Esophagus (tissue), 2 donors: ENCODE measurements around the gene LRRC41. TPM values are rescaled to one million over a fixed set of nuclear protein-coding genes. Genes with fewer than 3 reads are reported as not detected.

Experiments used
- H3K27ac ChIP-seq, 2 donors: one replicate each; pipeline ENCODE4 v1.5.1; 2013; ENCODE audit warnings: low read depth in 2 of 2, mild to moderate bottlenecking in 2 of 2, inconsistent platforms in 1 of 2, low read length in 1 of 2, moderate library complexity in 1 of 2
- H3K27me3 ChIP-seq, 2 donors: one replicate each; pipeline ENCODE4 v1.6.1; 2013; ENCODE audit warnings: low read length in 2 of 2, control low read depth in 1 of 2, mild to moderate bottlenecking in 1 of 2; ENCODE audit not compliant: insufficient read depth in 2 of 2, control insufficient read depth in 1 of 2
- H3K36me3 ChIP-seq, 2 donors: one replicate each; pipeline ENCODE4 v1.6.1; 2013; ENCODE audit warnings: low read length in 1 of 2; ENCODE audit not compliant: control insufficient read depth in 2 of 2, insufficient read depth in 2 of 2
- H3K4me1 ChIP-seq, 2 donors: one replicate each; pipeline ENCODE4 v1.6.1; 2013; ENCODE audit warnings: low read length in 1 of 2; ENCODE audit not compliant: control insufficient read depth in 2 of 2, insufficient read depth in 2 of 2
- H3K4me3 ChIP-seq, 2 donors: one replicate each; pipeline ENCODE4 v1.5.1; 2013; ENCODE audit warnings: low read length in 2 of 2, mild to moderate bottlenecking in 2 of 2, low read depth in 1 of 2, moderate library complexity in 1 of 2
- H3K9me3 ChIP-seq, 2 donors: one replicate each; pipeline ENCODE4 v1.6.1; 2013; ENCODE audit warnings: mild to moderate bottlenecking in 2 of 2, low read depth in 1 of 2, low read length in 1 of 2, moderate library complexity in 1 of 2; ENCODE audit not compliant: control insufficient read depth in 2 of 2, insufficient read depth in 1 of 2
- WGBS, 2 donors: extraction: QIAGEN DNeasy Blood & Tissue Kit; methylation state at CpG; one replicate each; pipeline ENCODE4 v1.1.7; 2013; 5-methylcytosine and 5-hydroxymethylcytosine counted together
- polyA plus RNA-seq, 2 donors: library from polyadenylated mRNA; stranded (reverse); fragments of 200-250 nt; gene quantifications; one replicate each; pipeline ENCODE4 v1.2.3, GENCODE V29; 2013
- donor health status: healthy with polysubstance abuse.
- donor health status: Bipolar disorder and iron deficiency.

LRRC41 gene
- 10 to 100 TPM; 17.4 to 32.1 TPM for polyA plus RNA-seq

DNA sequence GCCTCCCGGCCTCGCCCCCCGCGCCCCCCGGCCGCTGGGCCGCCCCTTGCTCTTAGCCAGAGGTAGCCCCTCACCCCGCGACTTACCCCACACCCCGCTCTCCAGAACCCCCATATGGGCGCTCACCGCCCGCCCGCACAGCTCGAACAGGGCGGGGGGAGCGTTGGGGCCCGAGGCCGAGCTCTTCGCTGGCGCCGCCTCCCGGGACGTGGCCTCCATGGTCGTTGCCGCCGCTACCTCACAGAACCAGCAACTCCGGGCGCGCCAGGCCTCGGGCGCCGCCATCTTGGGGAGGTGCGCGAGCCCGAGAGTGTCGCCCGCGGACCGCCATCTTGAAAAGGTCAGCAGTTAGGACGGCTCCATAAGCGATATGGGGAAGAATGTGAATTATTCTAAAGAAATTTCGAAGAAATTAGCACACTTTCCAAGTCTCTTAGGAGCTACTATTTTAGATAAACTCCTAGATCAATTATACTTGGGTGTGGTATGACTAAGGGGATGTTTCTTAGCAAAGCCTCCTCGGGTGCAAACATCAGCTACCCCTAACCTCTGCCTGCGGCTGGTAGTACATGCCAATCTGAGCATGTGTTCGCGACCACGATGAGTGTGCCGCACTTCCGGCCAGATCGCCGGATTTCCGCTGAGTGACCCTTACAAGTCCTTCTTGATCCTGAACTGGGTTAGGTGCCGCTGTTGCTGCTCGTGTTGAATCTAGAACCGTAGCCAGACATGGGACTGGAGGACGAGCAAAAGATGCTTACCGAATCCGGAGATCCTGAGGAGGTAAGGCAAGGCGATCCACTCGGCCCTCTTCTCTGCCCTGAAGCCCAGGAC, at the start of gene LRRC41, which contains the start of gene UQCRH:
Gene LRRC41, minus strand, starts transcription at position 579 of the 834 bp plus-strand sequence. Its CDS starts 294 bp downstream, at position 285.
Gene UQCRH, plus strand, starts transcription at position 661 of the 834 bp plus-strand sequence. Its CDS starts 69 bp downstream, at position 730.
- WGBS, 2 donors = 0 to 1% methylated on average over 61 of the region's 61 CpGs
- H3K4me3 ChIP-seq = peak within 1 kb of the TSS; percentile 68 to 82
- peaks cover 3 to 7% of the 10 kb centered on the region in 2 donors for H3K4me1 ChIP-seq
- H3K36me3 ChIP-seq = no peaks in the 10 kb centered on the region
- H3K27me3 ChIP-seq = no peaks in the 10 kb centered on the region
- peak within 1 kb of the TSS; percentile 90 to 97 for H3K27ac ChIP-seq
- no peaks in the 10 kb centered on the region for H3K9me3 ChIP-seq

GRCh38 chr1:46352363-46352762, 48.9 kb upstream of the LRRC41 start:
- WGBS, 2 donors = 88 to 91% methylated on average over 2 of the region's 2 CpGs
- Histone ChIP-seq H3K9me3 (no peaks in the 10 kb centered on the region), H3K4me1 (no peaks in the 10 kb centered on the region), H3K27me3 (no peaks in the 10 kb centered on the region), H3K27ac (no peak overlapping the region), H3K4me3 (no peak overlapping the region), H3K36me3 (peaks cover 7 to 19% of the 10 kb centered on the region in 2 donors)

DNA sequence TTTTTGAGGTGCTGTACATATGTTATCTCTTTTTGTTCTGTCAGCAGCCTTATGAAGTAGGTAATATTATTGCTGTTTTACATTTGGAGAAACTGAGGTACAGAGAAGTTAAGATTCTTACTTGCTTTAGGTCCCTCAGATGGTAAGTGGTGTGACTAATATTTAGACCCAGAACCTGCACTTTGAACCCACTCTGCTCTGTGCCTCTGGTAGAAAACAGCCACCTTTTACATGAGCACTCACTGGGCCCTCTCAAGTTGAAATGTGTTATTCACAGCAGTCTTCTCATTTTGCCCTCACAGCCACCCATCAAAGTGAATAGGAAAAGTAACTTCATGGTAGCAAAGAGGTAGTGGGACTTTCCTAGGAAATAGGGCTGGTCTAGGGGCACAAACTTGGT, 41.9 kb upstream of the LRRC41 start:
- no peak overlapping the region for H3K27ac ChIP-seq
- H3K9me3 ChIP-seq = no peaks in the 10 kb centered on the region
- peaks cover 8 to 19% of the 10 kb centered on the region in 2 donors for H3K36me3 ChIP-seq

GRCh38 chr1:46344481-46344880, 41.1 kb upstream of the LRRC41 start:
- 87 to 92% methylated on average over 3 of the region's 3 CpGs for WGBS, 2 donors
- H3K4me1 ChIP-seq = peaks cover 5 to 8% of the 10 kb centered on the region in 2 donors
- no peak overlapping the region for H3K4me3 ChIP-seq
- no peaks in the 10 kb centered on the region for H3K9me3 ChIP-seq
- H3K36me3 ChIP-seq = peaks cover 4 to 15% of the 10 kb centered on the region in 2 donors
- H3K27ac ChIP-seq = no peak overlapping the region
- no peaks in the 10 kb centered on the region for H3K27me3 ChIP-seq

More for the DNA sequence above, 41.9 kb upstream of the LRRC41 start:
- H3K4me1 ChIP-seq = peaks cover 5 to 8% of the 10 kb centered on the region in 2 donors
- H3K27me3 ChIP-seq = no peaks in the 10 kb centered on the region
- no peak overlapping the region for H3K4me3 ChIP-seq

DNA sequence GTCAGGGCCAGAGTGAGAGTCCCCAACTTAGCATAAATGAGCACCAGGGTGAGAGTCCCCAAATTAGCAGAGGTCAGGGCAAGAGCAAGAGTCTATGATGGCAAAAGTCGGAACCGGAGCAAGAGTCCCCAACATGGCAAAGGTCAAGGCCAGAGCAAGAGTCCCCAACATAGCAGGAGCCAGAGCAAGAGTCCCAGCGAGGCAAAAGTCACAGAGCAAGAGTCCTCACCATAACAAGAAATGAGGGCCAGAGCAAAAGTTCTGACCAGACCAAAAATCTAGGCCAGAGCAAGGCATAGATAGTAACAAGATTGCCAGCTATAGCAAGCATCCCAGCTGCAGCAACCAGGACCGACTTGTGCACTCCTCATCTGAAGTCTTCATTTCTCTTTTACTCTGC, 40.3 kb upstream of the LRRC41 start:
- 81 to 93% methylated on average over 4 of the region's 4 CpGs for WGBS, 2 donors
- Histone ChIP-seq H3K27ac (no peak overlapping the region), H3K27me3 (no peaks in the 10 kb centered on the region), H3K4me1 (peaks cover 5 to 8% of the 10 kb centered on the region in 2 donors), H3K36me3 (peaks cover 3 to 12% of the 10 kb centered on the region in 2 donors), H3K4me3 (no peak overlapping the region), H3K9me3 (no peaks in the 10 kb centered on the region)

DNA sequence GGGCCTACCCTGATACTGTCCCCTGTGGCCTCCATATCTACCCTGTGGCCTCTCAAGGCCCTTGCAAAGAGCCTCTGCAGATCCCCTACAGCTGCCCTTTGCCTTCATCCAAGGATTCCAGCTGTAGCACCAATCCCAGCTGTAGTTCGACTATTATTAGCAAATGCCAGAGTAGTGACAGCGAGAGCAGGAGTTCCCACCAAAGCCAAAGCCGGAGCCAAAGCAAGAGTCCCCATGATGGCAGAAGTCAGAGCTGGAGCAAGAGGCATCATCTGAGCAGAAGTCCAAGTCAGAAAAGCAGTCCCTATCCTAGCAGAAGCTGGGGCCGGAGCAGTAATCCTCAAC, 39.9 kb upstream of the LRRC41 start:
- Histone ChIP-seq H3K27ac (no peak overlapping the region), H3K9me3 (no peaks in the 10 kb centered on the region), H3K4me1 (peaks cover 5 to 8% of the 10 kb centered on the region in 2 donors), H3K4me3 (no peak overlapping the region), H3K27me3 (no peaks in the 10 kb centered on the region), H3K36me3 (peaks cover 3 to 12% of the 10 kb centered on the region in 2 donors)
- 89 to 96% methylated on average over 4 of the region's 4 CpGs for WGBS, 2 donors

DNA sequence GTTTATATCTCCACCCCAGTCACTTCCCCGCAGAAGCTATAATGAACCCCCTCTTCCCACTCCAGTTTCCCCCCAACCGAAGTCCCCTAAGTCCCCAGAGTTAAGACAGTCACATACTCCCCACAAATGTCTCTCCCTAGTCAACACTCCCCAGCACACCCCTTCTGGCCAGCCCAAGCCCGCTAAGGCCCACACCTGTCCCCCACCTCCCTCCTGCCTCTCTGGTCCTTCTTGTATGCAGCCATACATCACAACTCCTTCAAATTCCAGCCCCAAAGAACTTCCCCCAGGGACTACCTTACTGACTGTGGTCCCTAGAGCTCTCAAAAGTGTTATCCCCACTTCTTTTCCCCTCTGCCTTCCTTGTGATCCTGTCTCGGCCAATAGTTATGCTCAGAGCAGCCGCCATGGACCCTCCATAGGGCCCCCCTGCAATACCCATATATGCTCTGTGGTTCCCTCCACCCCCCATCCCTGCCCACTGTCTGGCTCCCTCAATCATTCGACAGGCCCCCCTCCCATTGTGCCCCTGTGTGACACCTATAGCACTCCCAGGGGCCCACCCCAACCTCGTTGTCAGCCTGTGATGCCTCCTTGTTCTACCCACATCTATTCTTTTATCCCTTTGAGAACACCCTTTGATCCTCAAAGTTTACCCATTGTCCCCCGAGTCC, 39.4 kb upstream of the LRRC41 start:
- Histone ChIP-seq H3K27ac (no peak overlapping the region), H3K27me3 (no peaks in the 10 kb centered on the region), H3K4me3 (no peak overlapping the region), H3K9me3 (no peaks in the 10 kb centered on the region), H3K36me3 (peaks cover 3 to 12% of the 10 kb centered on the region in 2 donors), H3K4me1 (peaks cover 5 to 8% of the 10 kb centered on the region in 2 donors)
- 74 to 88% methylated on average over 8 of the region's 8 CpGs for WGBS, 2 donors

DNA sequence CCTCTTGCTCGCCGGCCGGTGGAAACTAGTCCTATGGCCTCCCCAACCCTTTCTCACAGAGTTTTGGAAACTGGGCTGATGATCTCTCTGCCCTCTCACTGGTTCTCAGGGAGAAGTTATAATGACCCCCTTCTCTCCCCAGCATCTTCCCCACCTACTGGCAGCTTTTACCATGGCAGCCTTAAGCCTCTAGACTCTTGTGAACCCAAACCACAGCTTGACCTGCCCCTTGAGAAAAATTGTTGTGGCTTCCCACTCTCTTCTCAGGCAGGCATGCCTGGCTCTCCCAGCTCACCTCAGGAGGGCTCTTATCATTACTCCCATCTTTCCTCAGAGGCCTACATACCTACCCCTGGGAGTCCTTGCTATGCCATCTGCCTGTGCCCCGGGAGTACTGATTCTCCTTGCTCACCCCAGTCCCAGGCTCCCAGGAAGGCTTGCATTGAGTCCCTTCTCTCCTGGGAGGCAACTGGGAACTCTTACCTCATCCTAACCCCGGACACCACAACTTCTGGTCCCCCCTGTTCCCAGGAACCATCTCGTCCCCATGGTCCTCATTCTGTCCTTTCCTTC, 38.8 kb upstream of the LRRC41 start:
- Histone ChIP-seq H3K36me3 (peaks cover 3 to 12% of the 10 kb centered on the region in 2 donors), H3K9me3 (no peaks in the 10 kb centered on the region), H3K4me1 (peaks cover 5 to 8% of the 10 kb centered on the region in 2 donors), H3K27ac (peak overlapping the region in 1 of 2 donors; percentile 96), H3K4me3 (no peak overlapping the region), H3K27me3 (no peaks in the 10 kb centered on the region)
- WGBS, 2 donors = 93 to 94% methylated on average over 6 of the region's 6 CpGs

DNA sequence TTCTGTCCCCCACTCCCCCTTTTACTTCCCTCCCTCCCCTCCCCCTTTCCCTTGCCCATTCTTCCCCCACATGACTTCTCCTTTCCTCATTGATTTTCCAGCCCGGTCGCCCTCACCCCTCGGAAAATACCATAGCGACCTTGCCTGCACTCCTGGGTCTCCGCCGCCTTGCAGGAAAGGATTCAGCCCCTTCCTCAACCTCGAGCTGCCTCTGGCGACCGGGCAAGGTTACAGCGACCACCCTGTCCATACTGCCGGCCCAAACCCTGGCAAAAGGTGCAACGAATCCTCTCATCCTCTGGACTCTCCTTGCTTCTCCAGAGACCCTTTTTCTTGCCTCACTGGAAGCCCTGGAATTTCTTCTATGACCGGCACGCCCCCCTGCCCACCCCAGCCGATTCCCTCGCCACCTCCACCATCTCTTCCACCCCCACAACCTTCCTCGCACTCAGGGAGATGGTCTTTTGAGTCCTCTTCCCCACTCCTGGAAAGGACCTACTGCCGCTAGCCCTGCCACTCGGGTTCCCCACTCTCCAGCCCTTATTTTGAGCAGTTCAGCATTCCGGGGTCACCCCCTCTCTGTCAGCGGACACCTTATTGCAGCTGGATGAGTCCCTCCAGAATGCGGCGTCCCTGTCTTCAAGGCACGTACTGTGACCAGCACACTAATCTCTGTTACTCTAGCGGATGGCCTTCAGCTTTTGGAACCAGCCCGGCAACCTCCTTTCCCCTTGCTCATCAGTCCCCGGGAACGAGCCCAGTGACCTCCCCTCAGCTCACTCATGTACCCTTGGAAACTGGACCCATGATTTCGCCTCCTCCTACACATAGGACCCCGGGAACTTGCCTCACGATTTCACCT, 38.0 kb upstream of the LRRC41 start:
- Histone ChIP-seq H3K36me3 (peaks cover 3 to 6% of the 10 kb centered on the region in 2 donors), H3K9me3 (no peaks in the 10 kb centered on the region), H3K4me1 (peaks cover 5 to 8% of the 10 kb centered on the region in 2 donors), H3K27me3 (no peaks in the 10 kb centered on the region), H3K4me3 (peak overlapping the region; percentile 64 to 79), H3K27ac (peak overlapping the region; percentile 96 to 99)
- WGBS, 2 donors = 50 to 51% methylated on average over 31 of the region's 31 CpGs
